Tibial artery (tissue), 4 donors: ENCODE results near the gene ETV6.

Experiments
- DNase-seq, 2 donors: peaks; one replicate each; pipeline ENCODE4 v3.0.0-alpha.2; 2019
- H3K27ac ChIP-seq, 2 donors: fragments of 200-600 bp; sonication (generic) in 1 of 2; 1 replicate in 1 of 2; 2 replicates in 1 of 2; pipeline ENCODE4 v1.5.1; 2018 to 2019; ENCODE audit warnings: mild to moderate bottlenecking in 1 of 2
- H3K27me3 ChIP-seq, 2 donors: fragments of 200-600 bp; sonication (generic) in 1 of 2; one replicate each; pipeline versions ENCODE4 v1.5.1 to v1.6.0; 2016 to 2019
- H3K36me3 ChIP-seq, 3 donors: fragments of 200-600 bp; sonication (generic) in 2 of 3; one replicate each; pipeline ENCODE4 v1.5.1; 2016 to 2019; ENCODE audit warnings: mild to moderate bottlenecking in 2 of 3
- H3K4me1 ChIP-seq, 4 donors: fragments of 200-600 bp; sonication (generic) in 2 of 4; 1 replicate in 3 of 4; 2 replicates in 1 of 4; pipeline ENCODE4 v1.5.1; 2016 to 2019
- H3K4me3 ChIP-seq, 2 donors: fragments of 200-600 bp; sonication (generic) in 1 of 2; 1 replicate in 1 of 2; 2 replicates in 1 of 2; pipeline ENCODE4 v1.5.1; 2018 to 2019; ENCODE audit warnings: mild to moderate bottlenecking in 2 of 2
- H3K9me3 ChIP-seq, 3 donors: fragments of 200-600 bp; sonication (generic) in 1 of 3; one replicate each; pipeline ENCODE4 v1.5.1; 2016 to 2019
- CTCF ChIP-seq, 2 experiments: fragments of 200-600 bp in 1 of 2; fragments of 450-650 bp in 1 of 2; IDR thresholded peaks; one replicate each; pipeline ENCODE4 v1.5.1; 2017 to 2019; ENCODE audit warnings: antibody characterized with exemption in 2 of 2, mild to moderate bottlenecking in 1 of 2, moderate library complexity in 1 of 2
- intact Hi-C: fragments of 100-400 bp; cut with DNase I; formaldehyde crosslinking; loops from one replicate; pipeline ENCODE4 v1.15.0; 2023; ENCODE audit warnings: low total_unique reads

ETV6 gene

GRCh38 chr12:11688379-11688778, 38.9 kb downstream of the ETV6 start:
- H3K36me3 ChIP-seq = no peaks in the 10 kb centered on the region
- H3K4me1 ChIP-seq = peaks cover 0 to 90% (median 53%) of the 10 kb centered on the region in 4 donors
- peak overlapping the region; percentile 45 to 49 for H3K27ac ChIP-seq
- intact Hi-C loops = no loop called here
- no peak for TF ChIP-seq CTCF (IDR thresholded peaks at IDR 0.05)
- no peaks in the 10 kb centered on the region for H3K27me3 ChIP-seq
- H3K4me3 ChIP-seq = no peak overlapping the region
- no peaks in the 10 kb centered on the region for H3K9me3 ChIP-seq
- DNase-seq = no peak

DNA sequence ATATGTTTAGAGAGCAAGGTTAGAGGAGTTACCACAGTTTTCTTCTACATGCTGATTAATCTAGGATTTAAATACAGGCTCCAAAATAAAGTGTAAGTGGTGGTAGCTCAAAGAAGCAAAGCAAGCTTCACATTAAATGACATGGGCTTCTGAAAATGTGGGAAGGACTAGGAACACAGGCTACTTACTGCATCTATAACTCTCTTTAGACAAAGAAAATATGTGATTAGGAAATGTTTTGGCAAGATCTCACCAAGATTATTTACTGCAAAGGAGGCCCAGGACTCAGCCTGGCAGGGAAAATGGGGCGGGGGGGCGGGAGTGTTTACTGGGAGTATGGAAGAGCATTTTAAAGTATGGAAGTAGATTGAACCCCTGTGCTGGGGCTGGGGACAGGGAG, 39.4 kb downstream of the ETV6 start:
- no peaks in the 10 kb centered on the region for H3K36me3 ChIP-seq
- no peak for DNase-seq
- TF ChIP-seq CTCF (IDR thresholded peaks at IDR 0.05) = no peak
- H3K27me3 ChIP-seq = no peaks in the 10 kb centered on the region
- peaks cover 0 to 90% (median 53%) of the 10 kb centered on the region in 4 donors for H3K4me1 ChIP-seq
- H3K27ac ChIP-seq = peak overlapping the region; percentile 45 to 49
- intact Hi-C loops = no loop called here
- no peak overlapping the region for H3K4me3 ChIP-seq
- no peaks in the 10 kb centered on the region for H3K9me3 ChIP-seq

GRCh38 chr12:11689591-11690186, 40.2 kb downstream of the ETV6 start:
- Histone ChIP-seq H3K27me3 (no peaks in the 10 kb centered on the region), H3K27ac (peak overlapping the region; percentile 45 to 49), H3K36me3 (no peaks in the 10 kb centered on the region), H3K9me3 (no peaks in the 10 kb centered on the region), H3K4me3 (no peak overlapping the region), H3K4me1 (peaks cover 0 to 90% (median 48%) of the 10 kb centered on the region in 4 donors)
- TF ChIP-seq CTCF (IDR thresholded peaks at IDR 0.05) = no peak
- DNase-seq = no peak
- intact Hi-C loops = no loop called here

DNA sequence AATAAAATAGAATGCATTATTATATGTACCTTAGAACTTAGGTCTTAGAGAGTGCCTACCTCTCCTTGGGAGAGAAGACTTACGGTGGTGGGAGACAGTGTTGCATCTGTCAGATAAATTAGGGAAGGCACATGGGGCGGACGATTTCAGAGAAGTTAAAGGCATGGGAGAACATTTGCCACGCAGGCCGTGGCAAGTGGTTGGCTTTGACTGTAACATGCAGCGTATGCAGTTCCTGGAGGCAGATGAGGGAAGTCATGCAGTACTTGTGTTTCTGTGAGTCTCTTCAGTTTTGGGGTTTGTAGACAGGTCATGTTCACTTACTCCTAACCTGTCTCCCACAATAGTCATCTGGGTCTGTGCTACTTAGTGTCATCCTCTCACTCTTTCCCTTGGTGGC, 43.6 kb downstream of the ETV6 start:
- TF ChIP-seq CTCF (IDR thresholded peaks at IDR 0.05) = no peak
- intact Hi-C loops = no loop called here
- no peaks in the 10 kb centered on the region for H3K36me3 ChIP-seq
- H3K4me1 ChIP-seq = peaks cover 0 to 90% (median 50%) of the 10 kb centered on the region in 4 donors
- H3K27me3 ChIP-seq = no peaks in the 10 kb centered on the region
- DNase-seq = peak in 1 of 2 donors; percentile 43
- no peak overlapping the region for H3K4me3 ChIP-seq
- no peaks in the 10 kb centered on the region for H3K9me3 ChIP-seq
- peak overlapping the region in 1 of 2 donors; percentile 73 for H3K27ac ChIP-seq

DNA sequence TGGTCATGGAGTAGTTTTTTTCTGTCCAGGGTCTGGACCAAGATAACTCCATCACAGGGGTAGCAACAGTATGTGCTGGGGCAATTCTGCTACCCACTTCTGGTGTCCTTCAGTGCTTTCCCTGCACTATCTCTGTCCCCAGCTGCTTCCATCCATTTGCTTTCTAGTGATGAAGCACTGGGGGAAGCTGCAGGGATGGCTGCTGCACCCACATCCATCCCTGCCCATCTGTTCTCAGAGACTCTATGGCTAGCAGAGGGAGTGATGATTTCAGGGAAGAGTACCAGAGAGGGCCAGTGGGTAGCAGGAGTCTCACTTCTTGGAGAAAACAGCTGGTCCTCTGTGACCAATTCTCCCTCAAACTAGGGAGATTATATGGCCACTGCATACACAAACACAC, 44.1 kb downstream of the ETV6 start:
- intact Hi-C loops = no loop called here
- Histone ChIP-seq H3K36me3 (no peaks in the 10 kb centered on the region), H3K27ac (peak overlapping the region in 1 of 2 donors; percentile 73), H3K4me3 (no peak overlapping the region), H3K9me3 (no peaks in the 10 kb centered on the region), H3K4me1 (peaks cover 0 to 90% (median 50%) of the 10 kb centered on the region in 4 donors), H3K27me3 (no peaks in the 10 kb centered on the region)
- DNase-seq = no peak
- no peak for TF ChIP-seq CTCF (IDR thresholded peaks at IDR 0.05)

DNA sequence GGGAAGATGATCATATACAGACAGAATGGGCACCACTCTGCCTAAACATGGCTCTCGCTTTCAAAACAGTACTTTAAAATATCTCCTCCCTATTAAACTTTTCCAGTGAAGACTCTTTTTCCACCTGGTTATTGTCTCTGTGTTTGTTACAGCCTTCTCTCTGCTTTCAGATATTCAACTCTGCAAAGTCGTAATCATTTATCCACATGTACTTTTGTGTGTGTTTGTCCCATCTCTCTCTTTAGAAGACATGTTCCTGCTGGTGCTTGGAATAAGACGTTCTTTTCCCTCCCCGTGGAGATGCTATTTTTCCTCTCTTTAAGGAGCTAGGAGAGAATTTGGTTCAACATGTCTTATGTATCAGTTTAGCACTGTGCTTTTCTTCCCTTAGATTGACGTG, 45.1 kb downstream of the ETV6 start:
- Histone ChIP-seq H3K27me3 (no peaks in the 10 kb centered on the region), H3K9me3 (no peaks in the 10 kb centered on the region), H3K4me1 (peaks cover 0 to 90% (median 48%) of the 10 kb centered on the region in 4 donors), H3K4me3 (no peak overlapping the region), H3K36me3 (no peaks in the 10 kb centered on the region), H3K27ac (peak overlapping the region; percentile 73 to 76)
- intact Hi-C loops = no loop called here
- no peak for TF ChIP-seq CTCF (IDR thresholded peaks at IDR 0.05)
- DNase-seq = no peak
